GM23248 (cell line): ENCODE measurements around the gene DGKH.

Source experiments
- EZH2 ChIP-seq: fragments of 200-600 bp; sonication (generic); IDR thresholded peaks from 2 replicates; pipeline ENCODE4 v1.6.1; 2018; ENCODE audit warnings: antibody characterized with exemption, mild to moderate bottlenecking; ENCODE audit not compliant: insufficient read depth, poor library complexity, severe bottlenecking
- EZH2phosphoT487 ChIP-seq: fragments of 200-600 bp; sonication (generic); IDR thresholded peaks from 2 replicates; pipeline ENCODE4 v1.6.1; 2018; ENCODE audit warnings: antibody characterized with exemption, moderate library complexity, mild to moderate bottlenecking, low read depth; ENCODE audit not compliant: insufficient read depth

DNA sequence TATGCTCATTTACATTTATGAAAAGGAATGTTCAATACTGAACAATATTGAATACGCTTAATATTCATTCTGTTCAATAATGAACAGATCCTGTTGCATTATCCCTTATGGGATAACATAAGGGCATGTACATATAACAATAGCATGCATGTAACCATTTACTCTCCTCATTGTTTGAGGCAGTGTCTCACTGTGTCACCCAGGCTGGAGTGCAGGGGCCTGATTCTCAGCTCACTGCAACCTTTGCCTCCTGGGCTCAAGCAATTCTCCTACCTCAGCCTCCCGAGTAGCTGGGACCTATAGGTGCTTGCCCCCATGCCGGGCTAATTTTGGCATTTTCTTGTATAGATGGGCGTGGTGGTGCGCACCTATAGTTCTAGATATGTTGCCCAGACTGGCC lies 4.8 kb upstream of the DGKH start:
- TF ChIP-seq EZH2 (no peak), EZH2phosphoT487 (no peak)
